Measurements from ENCODE around the gene C14orf93. TPM values are rescaled to one million over a fixed set of nuclear protein-coding genes. Genes with fewer than 3 reads are reported as not detected.
"Not testable (repeated sequence)": the region's sequence is repeated elsewhere in the genome, so short reads cannot be mapped to it uniquely, and the experiment has no call there.

The C14orf93 gene
- total RNA-seq, 1 donor from 2014 or later = 7.2 TPM

DNA sequence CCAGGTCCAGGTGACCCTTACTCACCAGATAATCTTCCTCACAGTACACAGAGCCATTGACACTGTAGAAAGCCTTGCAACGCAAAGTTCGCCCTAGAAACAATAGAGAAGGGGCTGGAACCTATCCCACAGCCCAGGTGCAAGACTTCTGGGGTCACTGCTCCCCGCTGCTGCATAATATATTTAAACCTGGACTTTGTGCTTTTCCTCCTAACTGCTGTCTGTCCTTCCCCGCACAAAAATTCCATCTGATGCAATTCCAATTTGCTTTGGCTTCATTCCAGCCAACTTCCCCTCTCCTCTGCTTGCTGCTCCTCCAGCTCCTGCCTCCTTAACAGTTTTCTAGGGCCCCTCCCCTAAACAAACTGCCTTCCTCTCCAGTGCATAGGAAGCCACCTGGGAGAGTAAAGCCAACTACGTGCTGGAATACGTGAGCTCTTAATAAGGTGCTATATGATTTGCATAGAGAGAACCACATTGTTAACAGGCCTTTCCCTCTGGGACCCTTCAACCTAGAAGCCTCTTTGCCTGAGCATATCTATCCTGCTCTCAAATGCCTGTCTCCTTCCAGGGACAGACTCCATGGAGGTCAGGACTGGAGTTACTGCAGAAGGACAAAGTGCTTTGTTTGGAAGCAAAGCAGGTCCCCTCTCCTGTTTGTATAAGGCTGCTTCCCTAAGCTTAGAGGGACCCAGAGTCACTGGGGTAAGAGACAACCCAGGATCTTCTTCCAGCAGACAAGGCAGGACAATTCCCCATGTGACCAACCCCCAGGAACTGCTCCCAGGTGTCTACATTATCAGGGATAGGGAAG is 33.1 kb downstream of the C14orf93 start:
- peak; percentile 24 for DNase-seq (ENCODE audit: low read depth)

GRCh38 chr14:22974530-22975313 is 35.2 kb downstream of the C14orf93 start:
- peak; percentile 42 for DNase-seq (ENCODE audit: low read depth)

- peak; percentile 80 for DNase-seq (ENCODE audit: low read depth)
These were observed 36.5 kb downstream of the C14orf93 start for GRCh38 chr14:22973217-22974032.

- no peak for DNase-seq (ENCODE audit: low read depth)
These were observed 37.5 kb downstream of the C14orf93 start for GRCh38 chr14:22972313-22972930.

DNA sequence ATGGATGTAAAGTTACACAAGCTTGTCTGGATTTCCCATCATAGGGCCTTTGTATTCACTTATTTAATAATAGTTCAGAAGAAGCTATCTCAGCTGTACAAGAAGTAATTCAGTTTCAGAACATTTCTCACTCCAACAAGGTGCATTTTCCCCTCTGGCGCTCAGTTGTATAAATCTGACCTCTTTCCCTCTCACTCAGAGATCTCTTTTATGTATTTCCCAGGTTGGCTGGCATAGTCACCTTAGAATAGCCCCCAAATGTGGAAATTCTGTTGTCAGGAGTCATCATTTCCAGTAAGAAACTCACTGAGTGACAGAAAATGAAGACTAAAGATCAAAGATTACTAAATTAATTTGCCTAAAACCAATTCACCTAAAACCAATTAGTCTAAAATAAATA is 38.8 kb downstream of the C14orf93 start:
- DNase-seq (ENCODE audit: low read depth) = no peak

- DNase-seq (ENCODE audit: low read depth) = no peak
These were observed 43.1 kb downstream of the C14orf93 start for GRCh38 chr14:22966783-22967269.

- DNase-seq (ENCODE audit: low read depth) = not testable (repeated sequence)
These were observed 43.8 kb downstream of the C14orf93 start for GRCh38 chr14:22965916-22966782.

DNA sequence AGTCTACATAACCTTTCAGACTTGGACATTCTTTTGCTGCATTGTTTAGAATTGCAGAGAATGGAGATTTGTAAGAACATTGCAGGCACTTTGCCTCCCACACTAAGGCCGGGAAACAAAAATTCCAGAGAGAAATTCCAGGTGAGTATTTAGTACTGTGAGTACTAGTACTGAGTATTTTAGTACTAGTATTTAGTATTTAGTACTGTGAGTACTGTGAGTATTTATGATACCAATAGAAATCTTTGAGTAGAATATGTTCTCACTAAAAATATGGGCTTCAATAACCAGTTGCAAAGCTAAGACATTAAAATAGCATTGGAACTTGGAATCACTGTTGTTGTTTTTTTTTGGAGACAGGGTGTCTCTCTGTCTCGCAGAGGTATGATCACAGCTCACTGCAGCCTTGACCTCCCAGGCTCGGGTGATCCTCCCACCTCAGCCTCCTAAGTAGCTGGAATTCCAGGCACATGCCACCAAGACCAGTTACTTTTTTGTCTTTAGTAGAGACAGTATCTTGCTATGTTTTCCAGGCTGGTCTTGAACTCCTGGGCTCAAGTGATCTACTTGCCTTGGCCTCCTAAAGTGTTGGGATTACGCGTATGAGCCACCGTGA is 47.8 kb downstream of the C14orf93 start:
- no peak for DNase-seq (ENCODE audit: low read depth)

- DNase-seq (ENCODE audit: low read depth) = peak; percentile 20
These were observed 54.0 kb downstream of the C14orf93 start for GRCh38 chr14:22955702-22956569.

DNA sequence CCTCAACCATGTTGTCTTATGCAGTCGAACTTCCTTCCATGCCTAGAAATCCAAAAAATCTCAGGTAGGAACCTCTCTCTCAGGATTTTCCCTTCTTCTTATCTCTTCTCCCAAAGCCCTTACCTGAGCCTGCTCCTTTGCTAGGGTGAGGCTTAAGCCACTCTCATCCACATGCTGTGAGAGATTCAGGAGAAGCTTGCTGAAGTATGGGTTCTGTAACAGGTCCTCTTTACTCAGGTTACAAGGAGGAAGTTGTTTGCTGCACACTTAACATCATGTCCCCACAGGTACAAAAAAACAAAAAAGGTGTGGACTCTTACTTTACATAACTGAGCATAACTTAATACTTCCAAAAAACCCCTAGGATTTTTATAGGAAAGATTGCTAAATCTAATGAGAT is 57.5 kb downstream of the C14orf93 start:
- DNase-seq (ENCODE audit: low read depth) = no peak

DNA sequence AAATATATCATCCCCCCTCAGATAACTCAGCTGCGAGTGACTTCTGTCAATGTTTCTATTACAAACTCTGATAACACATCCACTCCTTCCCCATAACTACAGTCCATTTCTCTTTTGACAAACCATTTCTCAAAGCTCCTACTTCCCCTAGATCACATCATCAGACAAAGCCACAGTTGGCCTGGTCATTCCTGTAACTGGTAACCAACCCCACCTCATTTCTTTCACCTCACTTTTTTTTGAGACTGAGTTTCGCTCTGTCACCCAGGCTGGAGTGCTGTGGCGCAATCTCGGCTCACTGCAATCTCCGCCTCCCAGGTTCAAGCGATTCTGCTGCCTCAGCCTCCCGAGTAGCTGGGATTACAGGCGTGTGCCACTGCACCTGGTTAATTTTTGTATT is 58.1 kb downstream of the C14orf93 start:
- not testable (repeated sequence) for DNase-seq (ENCODE audit: low read depth)

- no peak for DNase-seq (ENCODE audit: low read depth)
These were observed 64.3 kb downstream of the C14orf93 start for GRCh38 chr14:22945642-22946041.

GRCh38 chr14:22939684-22940083 is 70.3 kb downstream of the C14orf93 start:
- DNase-seq (ENCODE audit: low read depth) = no peak

Other genes starting within 250 kb of the C14orf93 start
- gene OXA1L, start 243.5 kb downstream of the C14orf93 start, total RNA-seq = 119 and 141 TPM in 2 replicates
- 63.5 and 76.5 TPM in 2 replicates for gene SLC7A7, start 194.7 kb downstream of the C14orf93 start, total RNA-seq
- gene MRPL52, start 180.3 kb downstream of the C14orf93 start, total RNA-seq = 21.8 and 167 TPM in 2 replicates
- gene MMP14, start 173.6 kb downstream of the C14orf93 start, total RNA-seq = 423 and 532 TPM in 2 replicates
- 81.6 and 106 TPM in 2 replicates for gene LRP10, start 138.4 kb downstream of the C14orf93 start, total RNA-seq
- 0.42 and 0.78 TPM in 2 replicates for gene REM2, start 126.9 kb downstream of the C14orf93 start, total RNA-seq
- gene RBM23, start 91.0 kb downstream of the C14orf93 start, total RNA-seq = 74.9 and 440 TPM in 2 replicates
- gene PRMT5, start 80.8 kb downstream of the C14orf93 start, total RNA-seq = 64.1 and 75.9 TPM in 2 replicates
- 17.4 and 21.2 TPM in 2 replicates for gene HAUS4, start 53.1 kb downstream of the C14orf93 start, total RNA-seq
- gene AJUBA, start 27.6 kb downstream of the C14orf93 start, total RNA-seq = 150 and 178 TPM in 2 replicates
- 250 and 303 TPM in 2 replicates for gene PSMB5, start 24.8 kb upstream of the C14orf93 start, total RNA-seq
- gene PSMB11, start 32.1 kb upstream of the C14orf93 start, total RNA-seq = not detected in 2 replicates
- 3.2 and 3.7 TPM in 2 replicates for gene CDH24, start 47.4 kb upstream of the C14orf93 start, total RNA-seq
- gene ACIN1, start 85.0 kb upstream of the C14orf93 start, total RNA-seq = 85.4 and 90.4 TPM in 2 replicates
- 28.9 and 40.7 TPM in 2 replicates for gene C14orf119, start 85.4 kb upstream of the C14orf93 start, total RNA-seq
- gene CIROP, start 94.8 kb upstream of the C14orf93 start, total RNA-seq = not detected in 2 replicates
- not detected in 2 replicates for gene CEBPE, start 109.1 kb upstream of the C14orf93 start, total RNA-seq
- gene SLC7A8, start 173.5 kb upstream of the C14orf93 start, total RNA-seq = 1.7 and 4.8 TPM in 2 replicates
- not detected in 2 replicates for gene RNF212B, start 227.8 kb upstream of the C14orf93 start, total RNA-seq

All from myocyte (in vitro differentiated cells).